Measurements from ENCODE around the gene B4GALT4. TPM values are rescaled to one million over a fixed set of nuclear protein-coding genes. Genes with fewer than 3 reads are reported as not detected.

The B4GALT4 gene
- total RNA-seq, 2 donors from 2014 or later = 141 to 145 TPM

DNA sequence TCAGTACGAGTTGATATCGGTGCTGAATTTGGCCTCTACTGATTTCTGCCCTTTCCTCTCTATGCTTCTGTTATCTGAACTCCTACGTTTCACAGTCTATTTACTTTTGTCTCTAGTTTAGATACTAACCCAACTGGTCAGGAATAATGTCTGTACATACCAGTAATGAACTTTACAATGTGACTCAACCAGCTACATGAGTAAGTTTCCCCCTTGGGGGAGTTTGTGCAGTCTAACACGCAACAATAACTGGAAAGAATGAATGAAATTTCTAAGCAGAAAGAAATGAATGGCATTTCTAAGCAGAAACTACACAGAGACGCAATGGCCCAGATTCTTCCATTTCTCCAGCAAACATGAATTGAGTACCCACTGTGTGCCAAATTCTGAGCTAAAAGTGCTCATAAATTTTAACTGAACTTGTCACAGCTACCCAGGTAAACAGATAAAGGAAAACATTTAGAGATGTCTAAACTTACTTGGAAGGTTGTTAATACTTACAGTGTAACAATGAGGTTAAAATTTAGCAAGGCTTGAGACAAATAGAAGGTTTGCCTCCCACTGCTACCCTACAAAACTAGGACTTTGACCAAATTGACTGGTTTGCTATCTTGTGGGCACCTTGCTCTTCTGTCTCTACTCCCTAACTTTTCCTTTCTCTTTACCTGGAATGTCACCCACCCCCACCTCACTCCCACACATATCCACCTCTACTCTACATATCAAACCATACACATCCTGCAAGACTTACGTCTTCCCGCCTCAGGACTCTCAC is 55.7 kb downstream of the B4GALT4 start:
- no peak for TF ChIP-seq CTCF (conservative IDR thresholded peaks at IDR 0.05)
- no peak overlapping the region for H3K4me3 ChIP-seq (ENCODE audit: low read length)
- no peaks in the 10 kb centered on the region for H3K4me1 ChIP-seq (ENCODE audit: control insufficient read depth, insufficient read depth, low read length)
- no peak overlapping the region for H3K27ac ChIP-seq (ENCODE audit: low read depth, low read length)
- H3K27ac Mint-ChIP-seq = no peak overlapping the region
- 93 to 100% methylated on average over 2 to 7 of the region's 7 CpGs for WGBS, 2 experiments (ENCODE audit: insufficient coverage in 1 of 2, insufficient read length in 1 of 2)
- peaks cover 4% of the 10 kb centered on the region for H3K4me1 Mint-ChIP-seq
- no peak overlapping the region for H3K9ac ChIP-seq (ENCODE audit: extremely low read depth, low read length, poor library complexity, severe bottlenecking)
- no peaks in the 10 kb centered on the region for H3K9me3 Mint-ChIP-seq
- H3K27me3 Mint-ChIP-seq (ENCODE audit: insufficient read depth) = no peaks in the 10 kb centered on the region
- no peak for DNase-seq
- H3K36me3 Mint-ChIP-seq (ENCODE audit: low read depth) = no peaks in the 10 kb centered on the region
- H3K4me3 Mint-ChIP-seq = no peak overlapping the region
- no peaks in the 10 kb centered on the region for H3K36me3 ChIP-seq (ENCODE audit: control insufficient read depth, insufficient read depth, low read length)
- H3K27me3 ChIP-seq (ENCODE audit: control insufficient read depth, insufficient read depth, low read length, poor library complexity, severe bottlenecking) = no peaks in the 10 kb centered on the region
- H3K9me3 ChIP-seq (ENCODE audit: control insufficient read depth, low read length) = no peaks in the 10 kb centered on the region

GRCh38 chr3:119184111-119184510 is 56.6 kb downstream of the B4GALT4 start:
- no peaks in the 10 kb centered on the region for H3K27me3 ChIP-seq (ENCODE audit: control insufficient read depth, insufficient read depth, low read length, poor library complexity, severe bottlenecking)
- no peaks in the 10 kb centered on the region for H3K9me3 Mint-ChIP-seq
- H3K4me1 ChIP-seq (ENCODE audit: control insufficient read depth, insufficient read depth, low read length) = no peaks in the 10 kb centered on the region
- H3K9me3 ChIP-seq (ENCODE audit: control insufficient read depth, low read length) = no peaks in the 10 kb centered on the region
- WGBS, 2 experiments (ENCODE audit: insufficient coverage in 1 of 2, insufficient read length in 1 of 2) = 76 to 94% methylated on average over 5 to 9 of the region's 9 CpGs
- H3K9ac ChIP-seq (ENCODE audit: extremely low read depth, low read length, poor library complexity, severe bottlenecking) = no peak overlapping the region
- DNase-seq = no peak
- H3K27ac Mint-ChIP-seq = no peak overlapping the region
- no peaks in the 10 kb centered on the region for H3K27me3 Mint-ChIP-seq (ENCODE audit: insufficient read depth)
- peaks cover 4% of the 10 kb centered on the region for H3K4me1 Mint-ChIP-seq
- no peak overlapping the region for H3K4me3 Mint-ChIP-seq
- no peaks in the 10 kb centered on the region for H3K36me3 Mint-ChIP-seq (ENCODE audit: low read depth)
- H3K4me3 ChIP-seq (ENCODE audit: low read length) = no peak overlapping the region
- TF ChIP-seq CTCF (conservative IDR thresholded peaks at IDR 0.05) = no peak
- no peak overlapping the region for H3K27ac ChIP-seq (ENCODE audit: low read depth, low read length)
- H3K36me3 ChIP-seq (ENCODE audit: control insufficient read depth, insufficient read depth, low read length) = no peaks in the 10 kb centered on the region

DNA sequence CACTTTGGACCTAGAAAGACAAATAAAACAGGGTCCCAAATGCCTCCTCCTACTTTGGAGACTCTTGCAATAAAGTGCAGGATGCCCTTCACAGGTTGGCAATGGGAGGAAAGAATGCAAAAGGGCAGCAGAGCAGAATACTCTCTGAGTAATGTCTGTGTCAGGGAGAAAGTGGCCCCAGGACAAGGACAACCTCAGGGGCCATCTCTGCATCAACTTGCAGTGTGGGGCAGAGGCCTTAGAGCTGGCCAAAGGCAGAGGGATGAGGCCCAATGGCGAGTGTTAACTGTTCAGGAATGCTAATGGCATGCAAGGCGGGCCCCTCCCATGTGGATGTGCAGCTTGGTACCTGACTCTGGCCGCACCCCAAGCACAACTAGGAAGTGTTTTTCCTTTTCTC is 58.9 kb downstream of the B4GALT4 start:
- no peaks in the 10 kb centered on the region for H3K4me1 ChIP-seq (ENCODE audit: control insufficient read depth, insufficient read depth, low read length)
- H3K9me3 Mint-ChIP-seq = no peaks in the 10 kb centered on the region

More for the DNA sequence above, 58.9 kb downstream of the B4GALT4 start:
- H3K36me3 Mint-ChIP-seq (ENCODE audit: low read depth) = peaks cover 2% of the 10 kb centered on the region
- no peak for TF ChIP-seq CTCF (conservative IDR thresholded peaks at IDR 0.05)
- Histone ChIP-seq H3K36me3 (ENCODE audit: control insufficient read depth, insufficient read depth, low read length) (no peaks in the 10 kb centered on the region), H3K27ac (ENCODE audit: low read depth, low read length) (no peak overlapping the region), H3K27me3 (ENCODE audit: control insufficient read depth, insufficient read depth, low read length, poor library complexity, severe bottlenecking) (no peaks in the 10 kb centered on the region), H3K9ac (ENCODE audit: extremely low read depth, low read length, poor library complexity, severe bottlenecking) (no peak overlapping the region), H3K4me3 (ENCODE audit: low read length) (no peak overlapping the region), H3K9me3 (ENCODE audit: control insufficient read depth, low read length) (no peaks in the 10 kb centered on the region)
- no peak for DNase-seq
- H3K27ac Mint-ChIP-seq = no peak overlapping the region
- no peak overlapping the region for H3K4me3 Mint-ChIP-seq
- H3K27me3 Mint-ChIP-seq (ENCODE audit: insufficient read depth) = no peaks in the 10 kb centered on the region
- 55 to 91% methylated on average over 2 to 3 of the region's 3 CpGs for WGBS, 2 experiments (ENCODE audit: insufficient coverage in 1 of 2, insufficient read length in 1 of 2)
- H3K4me1 Mint-ChIP-seq = peaks cover 8% of the 10 kb centered on the region

All from endodermal cell (in vitro differentiated cells).